Naive thymus-derived CD8-positive, alpha-beta T cell (primary cell): ENCODE measurements around the gene ZNF296. TPM values are rescaled to one million over a fixed set of nuclear protein-coding genes. Genes with fewer than 3 reads are reported as not detected.

Experiments used
- ATAC-seq, 2 donors: fragments of 150-1000 bp; cut with Tn5 transposase in 1 of 2; sonication (Bioruptor Pico), chemical (Tn5 transposase) in 1 of 2; 1 replicate in 1 of 2; 2 replicates in 1 of 2; pipeline ENCODE4 v1.10.0; 2021; ENCODE audit warnings: mild to moderate bottlenecking in 2 of 2, moderate library complexity in 2 of 2
- POLR2A ChIA-PET: fragments of 350-600 bp; sonication (Branson Sonifier 250); formaldehyde crosslinking; loops from one replicate; lab custom pipeline; 2021; ENCODE audit warnings: antibody characterized with exemption; lab: Charles Lee
- DNase-seq, 10 donors: peaks; one replicate each; pipeline versions ENCODE4 v3.0.0 to v3.0.0-alpha.2; 2020 to 2022
- H3K27ac Mint-ChIP-seq, 10 donors: one replicate each; pipeline ENCODE4 v1.8.0; 2020 to 2022; ENCODE audit warnings: mild to moderate bottlenecking in 10 of 10, mixed read lengths in 10 of 10, moderate library complexity in 4 of 10, inconsistent platforms in 1 of 10
- H3K27me3 Mint-ChIP-seq, 5 donors: one replicate each; pipeline ENCODE4 v1.8.0; 2021 to 2022; ENCODE audit warnings: mixed read lengths in 5 of 5
- H3K36me3 Mint-ChIP-seq, 3 donors: one replicate each; pipeline ENCODE4 v1.8.0; 2020 to 2022; ENCODE audit warnings: mixed read lengths in 3 of 3, mild to moderate bottlenecking in 2 of 3, inconsistent platforms in 1 of 3
- H3K4me1 Mint-ChIP-seq, 4 donors: one replicate each; pipeline ENCODE4 v1.8.0; 2021 to 2022; ENCODE audit warnings: mixed read lengths in 4 of 4
- H3K4me3 Mint-ChIP-seq, 10 donors: one replicate each; pipeline ENCODE4 v1.8.0; 2020 to 2022; ENCODE audit warnings: mild to moderate bottlenecking in 10 of 10, mixed read lengths in 10 of 10, moderate library complexity in 6 of 10, inconsistent platforms in 1 of 10
- H3K9me3 Mint-ChIP-seq, 9 donors: one replicate each; pipeline ENCODE4 v1.8.0; 2020 to 2022; ENCODE audit warnings: mixed read lengths in 9 of 9, mild to moderate bottlenecking in 3 of 9, inconsistent platforms in 1 of 9, moderate library complexity in 1 of 9
- polyA plus RNA-seq, 3 donors: library from polyadenylated mRNA; unstranded; fragments of 300-500 nt; fragmentation: Illumina TruSeq; gene quantifications; one replicate each; pipeline ENCODE4 v1.2.3, GENCODE V29; 2021
- total RNA-seq, 8 experiments: library from RNA in 2 of 8; stranded (reverse) in 2 of 8; gene quantifications; one replicate each; pipeline ENCODE4 v1.2.3 and lab custom pipeline; 2021 to 2026

ZNF296 gene
- total and polyA plus RNA-seq, 5 experiments from 2014 or later = 1.0 to 2.4 (median 1.6) TPM

- peak overlapping the region in 3 of 10 donors; percentile 33 to 69 (median 40) for H3K27ac Mint-ChIP-seq
- H3K4me1 Mint-ChIP-seq = peaks cover 0 to 2% (median 0%) of the 10 kb centered on the region in 4 donors
- H3K36me3 Mint-ChIP-seq = peaks cover 0 to 63% (median 7%) of the 10 kb centered on the region in 3 donors
- no peaks in the 10 kb centered on the region for H3K9me3 Mint-ChIP-seq
- no peak for ATAC-seq
- no peak for DNase-seq
- no peak overlapping the region for H3K4me3 Mint-ChIP-seq
- POLR2A ChIA-PET = interaction anchor here (1.0 to 1.3 kb wide), 3 partner anchors 7 to 25 kb away, joined by 3 read pairs; partner anchors contain the start of gene GEMIN7
- H3K27me3 Mint-ChIP-seq = no peaks in the 10 kb centered on the region
Measured at GRCh38 chr19:45066921-45067661, 9.2 kb downstream of the ZNF296 start.

GRCh38 chr19:45063851-45064801 lies 12.2 kb downstream of the ZNF296 start:
- POLR2A ChIA-PET = interaction anchor here (1.1 to 1.4 kb wide), 3 partner anchors 10 to 26 kb away, joined by 3 to 4 read pairs (median 4); no protein-coding TSS in a partner anchor
- Mint-ChIP-seq H3K27me3 (no peaks in the 10 kb centered on the region), H3K27ac (peak overlapping the region in 1 of 10 donors; percentile 3), H3K4me3 (no peak overlapping the region), H3K9me3 (no peaks in the 10 kb centered on the region), H3K36me3 (peaks cover 0 to 75% (median 12%) of the 10 kb centered on the region in 3 donors), H3K4me1 (peaks cover 5 to 10% (median 5%) of the 10 kb centered on the region in 4 donors)
- no peak for ATAC-seq
- DNase-seq = no peak

GRCh38 chr19:45061965-45062364 lies 14.3 kb downstream of the ZNF296 start:
- Mint-ChIP-seq H3K9me3 (peaks cover 0 to 1% (median 0%) of the 10 kb centered on the region in 9 donors), H3K27me3 (no peaks in the 10 kb centered on the region), H3K36me3 (peaks cover 0 to 82% (median 13%) of the 10 kb centered on the region in 3 donors), H3K4me3 (no peak overlapping the region), H3K27ac (no peak overlapping the region), H3K4me1 (peaks cover 7 to 16% (median 9%) of the 10 kb centered on the region in 4 donors)
- ATAC-seq (no peak), DNase-seq (no peak)
- POLR2A ChIA-PET = interaction anchor here (0.5 kb wide), 1 partner anchor 23 kb away, joined by 5 read pairs; no protein-coding TSS in a partner anchor

GRCh38 chr19:45059258-45059965 lies 16.9 kb downstream of the ZNF296 start:
- H3K27ac Mint-ChIP-seq = peak overlapping the region in 7 of 10 donors; percentile 35 to 94 (median 80)
- peaks cover 0 to 89% (median 13%) of the 10 kb centered on the region in 3 donors for H3K36me3 Mint-ChIP-seq
- peaks cover 0 to 1% (median 0%) of the 10 kb centered on the region in 9 donors for H3K9me3 Mint-ChIP-seq
- ATAC-seq (peak; percentile 91 to 95), DNase-seq (peak; percentile 67 to 88 (median 80))
- no peaks in the 10 kb centered on the region for H3K27me3 Mint-ChIP-seq
- H3K4me1 Mint-ChIP-seq = peaks cover 7 to 16% (median 9%) of the 10 kb centered on the region in 4 donors
- no peak overlapping the region for H3K4me3 Mint-ChIP-seq
- POLR2A ChIA-PET = interaction anchor here (0.5 to 1.2 kb wide), 3 partner anchors 9 to 21 kb away, joined by 3 to 5 read pairs (median 3); partner anchors contain the start of gene CLASRP

GRCh38 chr19:45058622-45059159 lies 17.6 kb downstream of the ZNF296 start:
- H3K9me3 Mint-ChIP-seq = peaks cover 0 to 1% (median 0%) of the 10 kb centered on the region in 9 donors
- H3K4me3 Mint-ChIP-seq = no peak overlapping the region
- POLR2A ChIA-PET = no interaction called here
- peak overlapping the region in 3 of 10 donors; percentile 12 to 94 (median 88) for H3K27ac Mint-ChIP-seq
- peaks cover 0 to 94% (median 14%) of the 10 kb centered on the region in 3 donors for H3K36me3 Mint-ChIP-seq
- H3K27me3 Mint-ChIP-seq = no peaks in the 10 kb centered on the region
- H3K4me1 Mint-ChIP-seq = peaks cover 7 to 16% (median 9%) of the 10 kb centered on the region in 4 donors
- no peak for DNase-seq
- no peak for ATAC-seq

GRCh38 chr19:45057444-45057843 lies 18.8 kb downstream of the ZNF296 start:
- DNase-seq (no peak), ATAC-seq (no peak)
- peak overlapping the region in 2 of 10 donors; percentile 38 to 43 for H3K4me3 Mint-ChIP-seq
- peaks cover 0 to 93% (median 12%) of the 10 kb centered on the region in 3 donors for H3K36me3 Mint-ChIP-seq
- peaks cover 0 to 1% (median 0%) of the 10 kb centered on the region in 9 donors for H3K9me3 Mint-ChIP-seq
- POLR2A ChIA-PET = interaction anchor here (0.6 kb wide), 1 partner anchor 79 kb away, joined by 4 read pairs; no protein-coding TSS in a partner anchor
- H3K4me1 Mint-ChIP-seq = peaks cover 8 to 16% (median 12%) of the 10 kb centered on the region in 4 donors
- no peaks in the 10 kb centered on the region for H3K27me3 Mint-ChIP-seq
- peak overlapping the region in 2 of 10 donors; percentile 24 to 25 for H3K27ac Mint-ChIP-seq

- POLR2A ChIA-PET = interaction anchor here (0.6 kb wide), 1 partner anchor 78 kb away, joined by 4 read pairs; no protein-coding TSS in a partner anchor
- peak overlapping the region in 1 of 10 donors; percentile 25 for H3K27ac Mint-ChIP-seq
- H3K36me3 Mint-ChIP-seq = peaks cover 0 to 93% (median 12%) of the 10 kb centered on the region in 3 donors
- H3K27me3 Mint-ChIP-seq = no peaks in the 10 kb centered on the region
- ATAC-seq = no peak
- no peak overlapping the region for H3K4me3 Mint-ChIP-seq
- DNase-seq = no peak
- H3K4me1 Mint-ChIP-seq = peaks cover 11 to 18% (median 14%) of the 10 kb centered on the region in 4 donors
- peaks cover 0 to 1% (median 0%) of the 10 kb centered on the region in 9 donors for H3K9me3 Mint-ChIP-seq
Measured at GRCh38 chr19:45056831-45057230, 19.4 kb downstream of the ZNF296 start.

GRCh38 chr19:45051929-45052579 lies 24.2 kb downstream of the ZNF296 start:
- POLR2A ChIA-PET = interaction anchor here (1.8 kb wide), 1 partner anchor 13 kb away, joined by 5 read pairs; the partner anchor contains the start of gene CLASRP
- Mint-ChIP-seq H3K27ac (peak overlapping the region in 5 of 10 donors; percentile 33 to 90 (median 72)), H3K36me3 (peaks cover 0 to 71% (median 3%) of the 10 kb centered on the region in 3 donors), H3K27me3 (no peaks in the 10 kb centered on the region), H3K4me3 (peak overlapping the region in 2 of 10 donors; percentile 4 to 71), H3K4me1 (peaks cover 14 to 43% (median 26%) of the 10 kb centered on the region in 4 donors), H3K9me3 (no peaks in the 10 kb centered on the region)
- ATAC-seq (no peak), DNase-seq (no peak)

- H3K4me3 Mint-ChIP-seq = no peak overlapping the region
- ATAC-seq = no peak
- POLR2A ChIA-PET = no interaction called here
- peak overlapping the region in 6 of 10 donors; percentile 22 to 80 (median 61) for H3K27ac Mint-ChIP-seq
- H3K27me3 Mint-ChIP-seq = no peaks in the 10 kb centered on the region
- peaks cover 27 to 62% (median 46%) of the 10 kb centered on the region in 4 donors for H3K4me1 Mint-ChIP-seq
- peaks cover 0 to 75% (median 3%) of the 10 kb centered on the region in 3 donors for H3K36me3 Mint-ChIP-seq
- H3K9me3 Mint-ChIP-seq = no peaks in the 10 kb centered on the region
- no peak for DNase-seq
Measured at GRCh38 chr19:45050036-45050435, 26.2 kb downstream of the ZNF296 start.

- Mint-ChIP-seq H3K36me3 (peaks cover 0 to 75% (median 3%) of the 10 kb centered on the region in 3 donors), H3K9me3 (no peaks in the 10 kb centered on the region), H3K4me3 (no peak overlapping the region), H3K27me3 (no peaks in the 10 kb centered on the region), H3K27ac (peak overlapping the region in 7 of 10 donors; percentile 6 to 85 (median 52)), H3K4me1 (peaks cover 29 to 65% (median 51%) of the 10 kb centered on the region in 4 donors)
- DNase-seq (no peak), ATAC-seq (no peak)
- POLR2A ChIA-PET = interaction anchor here (1.1 kb wide), 1 partner anchor 16 kb away, joined by 4 read pairs; no protein-coding TSS in a partner anchor
Measured at GRCh38 chr19:45049073-45049736, 27.1 kb downstream of the ZNF296 start.
